Nephron (organoid): ENCODE data around the gene GABRB1.

Experiments used
- H3K27ac Mint-ChIP-seq, 3 experiments: 2 replicates each; pipeline ENCODE4 v1.8.0; 2020; ENCODE audit warnings: mixed read lengths in 3 of 3, mild to moderate bottlenecking in 2 of 3, moderate library complexity in 1 of 3
- H3K27me3 Mint-ChIP-seq: 2 replicates; pipeline ENCODE4 v1.8.0; 2021; ENCODE audit warnings: low read depth, mild to moderate bottlenecking, moderate library complexity, mixed read lengths
- H3K36me3 Mint-ChIP-seq: 2 replicates; pipeline ENCODE4 v1.8.0; 2020; ENCODE audit warnings: low read depth, mixed read lengths
- H3K4me1 Mint-ChIP-seq: 2 replicates; pipeline ENCODE4 v1.8.0; 2020; ENCODE audit warnings: mixed read lengths
- H3K4me3 Mint-ChIP-seq, 3 experiments: 2 replicates each; pipeline ENCODE4 v1.8.0; 2020; ENCODE audit warnings: mild to moderate bottlenecking in 3 of 3, mixed read lengths in 3 of 3, moderate library complexity in 2 of 3
- H3K9me3 Mint-ChIP-seq: 2 replicates; pipeline ENCODE4 v1.8.0; 2020; ENCODE audit warnings: mixed read lengths
- TF ChIP-seq, protein P1 (sequence below), 3 experiments: fragments of 200-600 bp; sonication (generic); IDR thresholded peaks; one replicate each; pipeline ENCODE4 v1.5.0; 2021; ENCODE audit warnings: antibody characterized with exemption in 3 of 3; ENCODE audit not compliant: unreplicated experiment in 3 of 3

GABRB1 gene

DNA sequence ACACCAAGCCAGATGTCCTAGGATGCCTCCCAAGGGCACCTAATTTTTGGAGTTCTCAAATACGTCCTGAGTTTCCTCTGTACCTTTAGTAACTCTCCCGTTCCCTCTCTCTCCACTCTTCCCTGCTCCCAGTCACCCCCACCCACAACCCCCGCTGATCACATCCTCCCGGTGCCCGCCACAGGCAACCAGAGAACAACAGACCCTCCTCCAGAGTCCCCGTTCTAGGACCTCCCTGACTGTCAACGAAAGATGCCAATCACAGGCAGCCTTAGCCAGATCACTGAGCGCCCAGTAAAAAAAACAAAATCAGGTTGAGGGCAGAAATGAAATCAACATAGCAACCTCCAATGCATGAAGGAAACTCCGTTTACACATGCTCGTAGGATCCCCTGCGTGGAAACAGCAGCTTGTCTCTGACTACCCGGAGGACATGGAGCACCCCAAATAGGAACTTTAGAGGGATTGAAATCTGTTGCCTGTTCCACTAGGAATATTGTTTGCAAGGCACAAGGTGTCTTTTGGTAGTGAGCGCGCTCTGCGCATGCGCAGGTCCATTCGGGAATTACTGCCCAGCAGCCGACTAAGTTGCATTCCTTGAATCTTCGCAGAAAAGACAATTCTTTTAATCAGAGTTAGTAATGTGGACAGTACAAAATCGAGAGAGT, at the start of gene GABRB1:
TSS of gene GABRB1 (plus strand) at position 557 of the 668 bp plus-strand sequence.
- Mint-ChIP-seq H3K27ac (no peak within 1 kb of the TSS), H3K4me3 (peak within 1 kb of the TSS; percentile 72 to 81 (median 77)), H3K9me3 (no peaks in the 10 kb centered on the region), H3K27me3 (peaks cover 55% of the 10 kb centered on the region), H3K36me3 (no peaks in the 10 kb centered on the region), H3K4me1 (peaks cover 18% of the 10 kb centered on the region)
- TF ChIP-seq, protein P1, sequence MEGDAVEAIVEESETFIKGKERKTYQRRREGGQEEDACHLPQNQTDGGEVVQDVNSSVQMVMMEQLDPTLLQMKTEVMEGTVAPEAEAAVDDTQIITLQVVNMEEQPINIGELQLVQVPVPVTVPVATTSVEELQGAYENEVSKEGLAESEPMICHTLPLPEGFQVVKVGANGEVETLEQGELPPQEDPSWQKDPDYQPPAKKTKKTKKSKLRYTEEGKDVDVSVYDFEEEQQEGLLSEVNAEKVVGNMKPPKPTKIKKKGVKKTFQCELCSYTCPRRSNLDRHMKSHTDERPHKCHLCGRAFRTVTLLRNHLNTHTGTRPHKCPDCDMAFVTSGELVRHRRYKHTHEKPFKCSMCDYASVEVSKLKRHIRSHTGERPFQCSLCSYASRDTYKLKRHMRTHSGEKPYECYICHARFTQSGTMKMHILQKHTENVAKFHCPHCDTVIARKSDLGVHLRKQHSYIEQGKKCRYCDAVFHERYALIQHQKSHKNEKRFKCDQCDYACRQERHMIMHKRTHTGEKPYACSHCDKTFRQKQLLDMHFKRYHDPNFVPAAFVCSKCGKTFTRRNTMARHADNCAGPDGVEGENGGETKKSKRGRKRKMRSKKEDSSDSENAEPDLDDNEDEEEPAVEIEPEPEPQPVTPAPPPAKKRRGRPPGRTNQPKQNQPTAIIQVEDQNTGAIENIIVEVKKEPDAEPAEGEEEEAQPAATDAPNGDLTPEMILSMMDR (IDR thresholded peaks at IDR 0.05; ENCODE audit: unreplicated experiment in 3 of 3), result no peak

GRCh38 chr4:46984781-46985180, 46.6 kb upstream of the GABRB1 start:
- H3K36me3 Mint-ChIP-seq, result no peaks in the 10 kb centered on the region
- TF ChIP-seq, protein P1 (IDR thresholded peaks at IDR 0.05; ENCODE audit: unreplicated experiment in 3 of 3), result no peak
- no peaks in the 10 kb centered on the region for H3K9me3 Mint-ChIP-seq
- H3K4me1 Mint-ChIP-seq, result no peaks in the 10 kb centered on the region
- H3K27ac Mint-ChIP-seq, result no peak overlapping the region
- no peak overlapping the region for H3K4me3 Mint-ChIP-seq
- H3K27me3 Mint-ChIP-seq, result peaks cover 9% of the 10 kb centered on the region

DNA sequence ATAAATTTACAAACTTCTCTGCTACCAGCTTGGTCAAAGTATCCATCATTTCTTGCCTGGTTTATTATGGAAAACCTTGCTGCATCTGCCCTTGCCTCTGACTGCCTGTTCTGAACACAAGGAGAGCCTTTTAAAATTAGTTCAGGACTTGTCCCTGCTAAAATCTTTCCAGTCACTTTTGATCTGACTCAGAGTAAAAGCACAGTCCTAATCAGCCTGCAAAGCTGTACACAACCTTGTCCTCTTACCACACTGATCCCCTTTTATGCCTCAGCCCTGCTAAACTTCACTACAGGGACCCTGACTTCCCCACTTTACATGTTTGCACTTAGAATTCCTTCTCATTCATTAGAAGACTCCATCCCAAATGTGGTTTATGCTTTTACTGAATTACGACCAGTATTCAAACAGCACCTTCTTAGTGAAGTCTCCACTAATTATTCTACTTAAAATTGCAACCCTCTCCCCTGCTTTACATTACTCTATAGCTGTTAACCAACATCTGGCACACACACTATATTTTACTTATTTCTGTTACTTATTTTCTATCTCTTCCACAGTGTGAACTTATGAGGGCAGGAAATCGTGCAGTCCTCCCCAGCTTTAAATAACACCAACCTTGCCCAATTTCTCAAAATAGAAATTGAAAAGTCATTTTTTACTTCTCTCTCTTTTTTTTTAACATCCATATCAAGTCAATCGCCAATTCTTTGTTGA, 44.3 kb upstream of the GABRB1 start:
- no peak overlapping the region for H3K4me3 Mint-ChIP-seq
- no peak overlapping the region for H3K27ac Mint-ChIP-seq
- peaks cover 30% of the 10 kb centered on the region for H3K27me3 Mint-ChIP-seq
- H3K36me3 Mint-ChIP-seq, result no peaks in the 10 kb centered on the region
- TF ChIP-seq, protein P1 (IDR thresholded peaks at IDR 0.05; ENCODE audit: unreplicated experiment in 3 of 3), result no peak
- peaks cover 2% of the 10 kb centered on the region for H3K4me1 Mint-ChIP-seq
- H3K9me3 Mint-ChIP-seq, result no peaks in the 10 kb centered on the region

DNA sequence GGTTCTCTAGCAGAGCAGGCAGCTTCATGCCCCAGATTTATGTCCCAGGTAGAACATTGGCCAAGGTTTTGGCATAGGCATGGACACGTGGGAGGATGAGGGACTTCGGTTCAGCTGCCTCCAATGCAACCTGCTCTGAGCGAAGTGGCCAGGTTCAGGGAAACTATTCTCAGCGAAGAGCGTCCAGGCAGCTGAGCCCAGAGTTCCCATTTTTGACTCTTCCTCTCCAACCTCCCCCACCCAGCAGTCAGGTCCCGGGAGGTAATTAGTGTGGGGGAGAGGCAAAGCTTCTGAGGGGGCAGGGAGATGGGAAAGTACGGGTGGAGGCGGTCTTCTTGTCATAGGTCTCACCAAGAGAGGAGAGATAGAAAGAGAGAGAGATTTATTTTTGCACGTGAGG, 39.0 kb upstream of the GABRB1 start:
- H3K9me3 Mint-ChIP-seq, result no peaks in the 10 kb centered on the region
- TF ChIP-seq, protein P1 (IDR thresholded peaks at IDR 0.05; ENCODE audit: unreplicated experiment in 3 of 3), result no peak
- no peaks in the 10 kb centered on the region for H3K36me3 Mint-ChIP-seq
- peaks cover 83% of the 10 kb centered on the region for H3K27me3 Mint-ChIP-seq
- H3K27ac Mint-ChIP-seq, result no peak overlapping the region
- peak overlapping the region; percentile 72 to 79 (median 72) for H3K4me3 Mint-ChIP-seq
- H3K4me1 Mint-ChIP-seq, result peaks cover 13% of the 10 kb centered on the region

GRCh38 chr4:46993075-46994006, 38.0 kb upstream of the GABRB1 start, which contains the start of gene GABRA4:
Gene GABRA4, minus strand, starts transcription at chr4:46993581. Its CDS starts 157 bp downstream, at chr4:46993424.
- Mint-ChIP-seq H3K27ac (no peak within 1 kb of the TSS), H3K27me3 (peaks cover 88% of the 10 kb centered on the region), H3K36me3 (no peaks in the 10 kb centered on the region), H3K4me1 (peaks cover 13% of the 10 kb centered on the region), H3K9me3 (no peaks in the 10 kb centered on the region), H3K4me3 (peak within 1 kb of the TSS; percentile 72 to 79 (median 74))
- TF ChIP-seq, protein P1 (IDR thresholded peaks at IDR 0.05; ENCODE audit: unreplicated experiment in 3 of 3), result no peak
